ENCODE data around the gene KIRREL3. TPM values are rescaled to one million over a fixed set of nuclear protein-coding genes. Genes with fewer than 3 reads are reported as not detected.

The KIRREL3 gene
- total and polyA plus RNA-seq, 2 of the 8 experiments (the other 6 are each of a cell fraction or from before 2014, with no cell fraction given), result 0.29 to 0.32 TPM

- Histone ChIP-seq H3K18ac (ENCODE audit: extremely low read depth, low read length) (no peak overlapping the region), H2AFZ (ENCODE audit: low read length) (no peak overlapping the region), H4K5ac (ENCODE audit: insufficient read length, low read depth, low read length) (no peak overlapping the region), H3K27me3 (replicated peaks in 1 of 4; ENCODE audit: control insufficient read depth in 3 of 4, extremely low read depth in 1 of 4, insufficient read depth in 3 of 4, low read length in 3 of 4) (no peaks in the 10 kb centered on the region; a peak in 1 of 7 replicates), H3K56ac (replicated peaks; ENCODE audit: insufficient read length, low read depth, low read length) (no peak overlapping the region), H3K79me1 (ENCODE audit: low read depth, low read length) (no peaks in the 10 kb centered on the region), H3K23me2 (ENCODE audit: low read depth, low read length) (peaks cover 4% of the 10 kb centered on the region; the same call in 1 of the 2 replicates), H3K4me1 (replicated peaks in 1 of 4; ENCODE audit: control insufficient read depth in 3 of 4, insufficient read depth in 4 of 4, low read length in 3 of 4) (peaks cover 0 to 3% (median 0%) of the 10 kb centered on the region in 4 experiments; a peak in 1 of 7 replicates), H2BK5ac (ENCODE audit: low read depth, low read length) (no peak overlapping the region), H3K4ac (replicated peaks; ENCODE audit: insufficient read length, low read depth, low read length) (no peak overlapping the region), H3K23ac (ENCODE audit: insufficient read length) (no peak overlapping the region), H3K4me2 (ENCODE audit: insufficient read depth in 1 of 2, low read depth in 2 of 2, low read length in 2 of 2) (no peak overlapping the region), H2BK120ac (replicated peaks; ENCODE audit: low read depth, low read length) (no peak overlapping the region), H4K20me1 (replicated peaks in 1 of 2; ENCODE audit: control insufficient read depth in 1 of 2, insufficient read depth in 2 of 2, low read length in 2 of 2) (peaks cover 0 to 3% of the 10 kb centered on the region in 2 experiments), H2BK20ac (ENCODE audit: low read length) (no peak overlapping the region), H2BK15ac (ENCODE audit: low read length) (no peak overlapping the region), H3K79me2 (ENCODE audit: control insufficient read depth in 1 of 2, insufficient read depth in 2 of 2, low read length in 2 of 2) (no peaks in the 10 kb centered on the region), H3K14ac (ENCODE audit: insufficient read length) (no peak overlapping the region), H3K27ac (ENCODE audit: low read depth, low read length) (no peak overlapping the region), H3K9ac (replicated peaks in 1 of 4; ENCODE audit: extremely low read depth in 1 of 4, low read depth in 3 of 4, low read length in 3 of 4) (no peak overlapping the region), H3K36me3 (ENCODE audit: control insufficient read depth in 2 of 4, insufficient read depth in 4 of 4, low read length in 3 of 4) (no peaks in the 10 kb centered on the region), H3K9me3 (ENCODE audit: insufficient read depth in 2 of 2, low read depth in 1 of 2, low read length in 1 of 2) (no peaks in the 10 kb centered on the region), H4K91ac (replicated peaks; ENCODE audit: insufficient read length, low read length) (no peak overlapping the region), H2AK5ac (ENCODE audit: low read depth, low read length) (no peak overlapping the region; the same call in 1 of the 2 replicates), H2BK12ac (ENCODE audit: low read depth, low read length) (no peak overlapping the region), H4K8ac (ENCODE audit: extremely low read depth, insufficient read depth, low read length) (no peak overlapping the region), H3K4me3 (ENCODE audit: extremely low read depth in 1 of 4, insufficient read depth in 2 of 4, low read depth in 3 of 4, low read length in 4 of 4) (no peak overlapping the region)
- TF ChIP-seq RFX5 (IDR thresholded peaks at IDR 0.05; ENCODE audit: borderline replicate concordance, low read depth, low read length) (no peak), CHD1 (IDR thresholded peaks at IDR 0.05; ENCODE audit: low read depth, low read length) (no peak), TAF1 (IDR thresholded peaks at IDR 0.05; ENCODE audit: low read depth, low read length) (no peak), RAD21 (IDR thresholded peaks at IDR 0.05 in 1 of 2, conservative IDR thresholded peaks at IDR 0.05 in 1 of 2; ENCODE audit: low read depth in 2 of 2, low read length in 2 of 2) (peak; percentile 86 to 89), SIN3A (conservative IDR thresholded peaks at IDR 0.05 in 1 of 2, IDR thresholded peaks at IDR 0.05 in 1 of 2; ENCODE audit: low read depth in 1 of 2, low read length in 2 of 2) (no peak), MAX (IDR thresholded peaks at IDR 0.05) (0 out of 2 replicates have a peak, but pooled peaks have one; percentile 6), CTCF (IDR thresholded peaks at IDR 0.05; ENCODE audit: control extremely low read depth in 1 of 3, insufficient read depth in 1 of 3, low read depth in 1 of 3, low read length in 3 of 3) (peak; percentile 67 to 87 (median 77)), CHD2 (IDR thresholded peaks at IDR 0.05; ENCODE audit: low read length) (no peak), CEBPB (IDR thresholded peaks at IDR 0.05; ENCODE audit: low read depth, low read length) (no peak)
- ChIA-PET POLR2A (ENCODE audit: partially characterized antibody) (no interaction called here), CTCF (ENCODE audit: partially characterized antibody) (interaction anchor here (0.6 to 5.0 kb wide), 21 partner anchors 9 to 556 kb away, joined by 3 to 35 read pairs (median 4); no protein-coding TSS in a partner anchor)
- peak; percentile 19 to 49 for DNase-seq (ENCODE audit: low read depth in 1 of 2, low spot score in 2 of 2)
- WGBS, 2 experiments (ENCODE audit: extremely low coverage in 1 of 2, insufficient coverage in 1 of 2, insufficient read length in 1 of 2, insufficient replicate concordance in 2 of 2, low coverage in 1 of 2, low lambda C conversion rate in 2 of 2, missing lambda C conversion rate in 1 of 2), result 73% methylated on average over 7 of the region's 7 CpGs; no CpG with 5 or more reads in 1 of the 2 experiments
- peak; percentile 45 for FAIRE-seq
These were observed 137.8 kb downstream of the KIRREL3 start for GRCh38 chr11:126862664-126863243.

Measured in H1 (cell line).